Smooth muscle cell (in vitro differentiated cells): ENCODE results near the gene SCN4A. TPM values are rescaled to one million over a fixed set of nuclear protein-coding genes. Genes with fewer than 3 reads are reported as not detected.
"Not testable (repeated sequence)": the region's sequence is repeated elsewhere in the genome, so short reads cannot be mapped to it uniquely, and the experiment has no call there.

Experiments used
- DNase-seq: peaks from one replicate; lab custom pipeline; 2025; ENCODE audit not compliant: unreplicated experiment; lab: John Stamatoyannopoulos, UW
- H2AFZ ChIP-seq: fragments of 200-600 bp; sonication (generic); 2 replicates; pipeline ENCODE4 v1.6.0; 2016; ENCODE audit warnings: antibody characterized with exemption, low read depth, mild to moderate bottlenecking
- H3F3A ChIP-seq: fragments of 200-600 bp; sonication (generic); 2 replicates; pipeline ENCODE4 v1.6.0; 2017; ENCODE audit warnings: antibody characterized with exemption, low read depth
- H3K27ac ChIP-seq: fragments of 200-600 bp; sonication (generic); 2 replicates; pipeline ENCODE4 v1.5.1; 2016; ENCODE audit warnings: low read depth, mild to moderate bottlenecking
- H3K27me3 ChIP-seq: fragments of 200-600 bp; sonication (generic); 2 replicates; pipeline ENCODE4 v1.6.1; 2016; ENCODE audit warnings: low read depth, mild to moderate bottlenecking
- H3K36me3 ChIP-seq: fragments of 200-600 bp; sonication (generic); 2 replicates; pipeline ENCODE4 v1.5.1; 2016; ENCODE audit warnings: low read depth
- H3K4me1 ChIP-seq: fragments of 200-600 bp; sonication (generic); 2 replicates; pipeline ENCODE4 v1.5.1; 2016; ENCODE audit warnings: low read depth
- H3K4me2 ChIP-seq: fragments of 200-600 bp; sonication (generic); 2 replicates; pipeline ENCODE4 v1.6.0; 2016; ENCODE audit warnings: mild to moderate bottlenecking
- H3K4me3 ChIP-seq: fragments of 200-600 bp; sonication (generic); 2 replicates; pipeline ENCODE4 v1.5.1; 2016; ENCODE audit warnings: mild to moderate bottlenecking
- H3K79me2 ChIP-seq: fragments of 200-600 bp; sonication (generic); 2 replicates; pipeline ENCODE4 v1.6.0; 2016; ENCODE audit warnings: low read depth, mild to moderate bottlenecking
- H3K9ac ChIP-seq: fragments of 200-600 bp; sonication (generic); 2 replicates; pipeline ENCODE4 v1.6.0; 2016; ENCODE audit warnings: low read depth
- H3K9me3 ChIP-seq: fragments of 200-600 bp; sonication (generic); replicated peaks from 2 replicates; pipeline ENCODE4 v1.5.1; 2016; ENCODE audit warnings: low read depth
- H4K20me1 ChIP-seq: fragments of 200-600 bp; sonication (generic); 2 replicates; pipeline ENCODE4 v1.6.0; 2016; ENCODE audit warnings: low read depth
- CTCF ChIP-seq: fragments of 200-600 bp; sonication (generic); IDR thresholded peaks from 2 replicates; pipeline ENCODE4 v1.5.1; 2017; ENCODE audit warnings: borderline replicate concordance, mild to moderate bottlenecking, antibody characterized with exemption; ENCODE audit not compliant: insufficient read depth, poor library complexity, severe bottlenecking
- WGBS: methylation state at CpG from one replicate; pipeline ENCODE4 v1.1.7; 2016; ENCODE audit warnings: low lambda C conversion rate; 5-methylcytosine and 5-hydroxymethylcytosine counted together
- polyA plus RNA-seq: library from polyadenylated mRNA; unstranded; fragments of >200 nt; fragmentation: Nextera tagmentation; extraction: Ambion mirVana; gene quantifications from 2 replicates; pipeline ENCODE4 v1.2.1, GENCODE V29; 2016
- total RNA-seq: library from RNA; depleted of rRNA; stranded (reverse); fragments of >200 nt; gene quantifications from 2 replicates; pipeline ENCODE4 v1.2.3, GENCODE V29; 2014

SCN4A gene
- total and polyA plus RNA-seq, 2 experiments from 2014 or later, result under 0.01 TPM; not detected in 1

- no peak for DNase-seq
- H3K79me2 ChIP-seq, result no peaks in the 10 kb centered on the region
- no peak overlapping the region for H3K9ac ChIP-seq
- H3K4me1 ChIP-seq, result peaks cover 8% of the 10 kb centered on the region
- H3K9me3 ChIP-seq, result no peaks in the 10 kb centered on the region
- H3K36me3 ChIP-seq, result no peaks in the 10 kb centered on the region
- no peaks in the 10 kb centered on the region for H4K20me1 ChIP-seq
- no peak overlapping the region for H3K4me2 ChIP-seq
- no peak overlapping the region for H3K27ac ChIP-seq
- H2AFZ ChIP-seq, result no peak overlapping the region
- 89% methylated on average over 4 of the region's 4 CpGs for WGBS
- H3F3A ChIP-seq, result no peaks in the 10 kb centered on the region
- TF ChIP-seq CTCF, result no peak
- H3K27me3 ChIP-seq, result peaks cover 10% of the 10 kb centered on the region
- H3K4me3 ChIP-seq, result no peak overlapping the region
Observed at GRCh38 chr17:64008830-64009229, 36.1 kb upstream of the SCN4A start.

GRCh38 chr17:64008346-64008745 lies 35.6 kb upstream of the SCN4A start:
- H3K9me3 ChIP-seq, result no peaks in the 10 kb centered on the region
- H3K4me3 ChIP-seq, result no peak overlapping the region
- H3K36me3 ChIP-seq, result no peaks in the 10 kb centered on the region
- peaks cover 10% of the 10 kb centered on the region for H3K27me3 ChIP-seq
- H3F3A ChIP-seq, result no peaks in the 10 kb centered on the region
- H3K27ac ChIP-seq, result no peak overlapping the region
- H3K79me2 ChIP-seq, result no peaks in the 10 kb centered on the region
- no peak for TF ChIP-seq CTCF
- DNase-seq, result no peak
- H3K9ac ChIP-seq, result no peak overlapping the region
- H3K4me1 ChIP-seq, result peaks cover 8% of the 10 kb centered on the region
- H4K20me1 ChIP-seq, result no peaks in the 10 kb centered on the region
- no peak overlapping the region for H2AFZ ChIP-seq
- 98% methylated on average over 5 of the region's 5 CpGs for WGBS
- no peak overlapping the region for H3K4me2 ChIP-seq

GRCh38 chr17:64007838-64008282 lies 35.1 kb upstream of the SCN4A start:
- Histone ChIP-seq H3F3A (no peaks in the 10 kb centered on the region), H3K9me3 (no peaks in the 10 kb centered on the region), H3K4me1 (peaks cover 8% of the 10 kb centered on the region), H3K4me3 (no peak overlapping the region), H3K4me2 (no peak overlapping the region), H3K36me3 (no peaks in the 10 kb centered on the region), H2AFZ (no peak overlapping the region), H3K27ac (no peak overlapping the region), H3K27me3 (peaks cover 10% of the 10 kb centered on the region), H4K20me1 (no peaks in the 10 kb centered on the region), H3K79me2 (no peaks in the 10 kb centered on the region), H3K9ac (no peak overlapping the region)
- no peak for DNase-seq
- WGBS, result 93% methylated on average over 5 of the region's 5 CpGs
- no peak for TF ChIP-seq CTCF

GRCh38 chr17:64007089-64007837 lies 34.5 kb upstream of the SCN4A start:
- H3K4me1 ChIP-seq, H3K79me2 ChIP-seq, H3K27me3 ChIP-seq, H3K9me3 ChIP-seq, H3K4me3 ChIP-seq, H3K9ac ChIP-seq, DNase-seq, H3K4me2 ChIP-seq, H3F3A ChIP-seq, H2AFZ ChIP-seq, H3K36me3 ChIP-seq, H4K20me1 ChIP-seq, H3K27ac ChIP-seq: not testable (repeated sequence)
- WGBS, result 97% methylated on average over 5 of the region's 5 CpGs
